H1 (cell line): ENCODE results near the gene CD69. TPM values are rescaled to one million over a fixed set of nuclear protein-coding genes. Genes with fewer than 3 reads are reported as not detected.

Source experiments
- POU5F1 ChIP-seq: IDR thresholded peaks from 2 replicates; pipeline ENCODE4 v1.6.1; 2011; ENCODE audit warnings: low read depth, mild to moderate bottlenecking, low read length, moderate library complexity
- polyA plus RNA-seq, 7 experiments: library from polyadenylated mRNA; depleted of rRNA in 3 of 7; stranded (reverse) in 5 of 7; unstranded in 2 of 7; fragments of >200 nt in 5 of 7; fragments of 200-250 nt in 2 of 7; gene quantifications; 1 replicate in 5 of 7; 2 replicates in 1 of 7; 4 replicates in 1 of 7; pipeline versions ENCODE4 v1.2.1 to v1.2.3, GENCODE V29; 2011 to 2013; ENCODE audit warnings: missing spikeins in 2 of 7, mixed read lengths in 2 of 7
- total RNA-seq: library from RNA; stranded (reverse); fragmentation: NEBNext Ultra II Directional; extraction: Animal tissue kit (Norgen Biotek cat#: 25700); gene quantifications from 2 replicates; pipeline ENCODE4 v1.2.1, GENCODE V29; 2021

CD69 gene
- total and polyA plus RNA-seq, 2 of the 8 experiments (the other 6 are each of a cell fraction or from before 2014, with no cell fraction given) = not detected

- TF ChIP-seq POU5F1 = no peak
Measured at GRCh38 chr12:9727813-9728212, 32.9 kb downstream of the CD69 start (continued).
